HG02571 (cell line): ENCODE measurements around the gene DTL.

ENCODE experiments used
- ATAC-seq: cut with Tn5 transposase; IDR thresholded peaks from one replicate; pipeline ENCODE4 v1.9.1; 2021; ENCODE audit warnings: mild to moderate bottlenecking, moderate library complexity; ENCODE audit not compliant: unreplicated experiment

Gene DTL

GRCh38 chr1:212124690-212125582, 89.4 kb downstream of the DTL start:
- no peak for ATAC-seq

GRCh38 chr1:212125654-212126053, 90.1 kb downstream of the DTL start:
- no peak for ATAC-seq

GRCh38 chr1:212127221-212127620, 91.7 kb downstream of the DTL start:
- no peak for ATAC-seq

- no peak for ATAC-seq
These were observed 94.2 kb downstream of the DTL start for GRCh38 chr1:212129781-212130180.

- ATAC-seq = no peak
These were observed 96.5 kb downstream of the DTL start for GRCh38 chr1:212132025-212132424.

GRCh38 chr1:212133319-212133718, 97.8 kb downstream of the DTL start:
- ATAC-seq = no peak

- ATAC-seq = no peak
These were observed 99.6 kb downstream of the DTL start for GRCh38 chr1:212135166-212135565.

GRCh38 chr1:212137854-212138253, 102.3 kb downstream of the DTL start:
- no peak for ATAC-seq

GRCh38 chr1:212138457-212138856, 102.9 kb downstream of the DTL start:
- ATAC-seq = no peak

- no peak for ATAC-seq
These were observed 104.1 kb downstream of the DTL start for GRCh38 chr1:212139526-212140135.

- ATAC-seq = no peak
These were observed 105.9 kb downstream of the DTL start for GRCh38 chr1:212141404-212141803.

GRCh38 chr1:212142883-212143530, 107.5 kb downstream of the DTL start:
- ATAC-seq = no peak

GRCh38 chr1:212147581-212148033, 112.1 kb downstream of the DTL start:
- no peak for ATAC-seq

GRCh38 chr1:212149566-212149965, 114.0 kb downstream of the DTL start:
- ATAC-seq = no peak

GRCh38 chr1:212152308-212152693, 116.8 kb downstream of the DTL start:
- ATAC-seq = no peak

GRCh38 chr1:212152869-212153268, 117.3 kb downstream of the DTL start:
- ATAC-seq = no peak

GRCh38 chr1:212153635-212154034, 118.1 kb downstream of the DTL start:
- ATAC-seq = no peak
